Lung (tissue), 12 donors: ENCODE results near the gene TBC1D22B. TPM values are rescaled to one million over a fixed set of nuclear protein-coding genes. Genes with fewer than 3 reads are reported as not detected.
A peak's percentile ranks its signal among the peaks of the same experiment; 100 is the strongest.

ENCODE experiments used
- ATAC-seq: fragments of 200-7000 bp; cut with Tn5 transposase; one replicate; pipeline ENCODE4 v1.9.1; 2020; ENCODE audit warnings: moderate number of reproducible peaks; ENCODE audit not compliant: insufficient read depth, low FRiP score
- DNase-seq, 3 donors: peaks; one replicate each; pipeline ENCODE4 v3.0.0-alpha.2; 2013 to 2017
- H3K27ac ChIP-seq, 2 donors: one replicate each; pipeline ENCODE4 v1.5.1; 2013; ENCODE audit warnings: mild to moderate bottlenecking in 2 of 2, moderate library complexity in 2 of 2, control low read depth in 1 of 2, inconsistent platforms in 1 of 2, low read depth in 1 of 2, low read length in 1 of 2
- H3K27me3 ChIP-seq, 3 donors: one replicate each; pipeline ENCODE4 v1.5.1; 2013; ENCODE audit warnings: low read length in 2 of 3; ENCODE audit not compliant: control insufficient read depth in 3 of 3, insufficient read depth in 3 of 3
- H3K36me3 ChIP-seq, 4 donors: one replicate each; pipeline ENCODE4 v1.5.1; 2013; ENCODE audit warnings: low read length in 4 of 4, mild to moderate bottlenecking in 1 of 4, moderate library complexity in 1 of 4; ENCODE audit not compliant: control insufficient read depth in 4 of 4, insufficient read depth in 4 of 4
- H3K4me1 ChIP-seq, 5 donors: one replicate each; pipeline ENCODE4 v1.5.1; 2013; ENCODE audit warnings: low read length in 5 of 5, mild to moderate bottlenecking in 2 of 5, moderate library complexity in 1 of 5; ENCODE audit not compliant: control insufficient read depth in 5 of 5, insufficient read depth in 5 of 5
- H3K4me3 ChIP-seq: one replicate; pipeline ENCODE4 v1.5.1; 2013; ENCODE audit warnings: mild to moderate bottlenecking, control low read depth, moderate library complexity
- H3K9ac ChIP-seq, 2 donors: one replicate each; pipeline ENCODE4 v1.5.1; 2013; ENCODE audit warnings: low read length in 2 of 2, control low read depth in 1 of 2; ENCODE audit not compliant: insufficient read depth in 1 of 2
- H3K9me3 ChIP-seq, 4 donors: one replicate each; pipeline ENCODE4 v1.5.1; 2013; ENCODE audit warnings: low read length in 3 of 4, mild to moderate bottlenecking in 1 of 4, moderate library complexity in 1 of 4; ENCODE audit not compliant: control insufficient read depth in 4 of 4, insufficient read depth in 3 of 4
- CTCF ChIP-seq: IDR thresholded peaks from 2 replicates; pipeline ENCODE4 v1.5.1; 2012; ENCODE audit warnings: mild to moderate bottlenecking; ENCODE audit errors: control extremely low read depth, extremely low read depth
- WGBS, 2 donors: extraction: QIAGEN DNeasy Blood & Tissue Kit; methylation state at CpG; one replicate each; pipeline ENCODE4 v1.1.7; 2013; 5-methylcytosine and 5-hydroxymethylcytosine counted together
- polyA plus RNA-seq, 2 donors: library from polyadenylated mRNA; stranded (reverse); fragments of 200-250 nt; gene quantifications; one replicate each; pipeline ENCODE4 v1.2.1, GENCODE V29; 2013
- total RNA-seq, 2 donors: library from RNA; depleted of rRNA in 1 of 2; stranded (reverse); fragments of >200 nt in 1 of 2; gene quantifications; one replicate each; pipeline ENCODE4 v1.2.1, GENCODE V29; 2014 to 2021
- donor health status: control.
- donor health status: control.
- donor health status: Bipolar disorder and iron deficiency.
- donor health status: healthy.
- donor health status: DM: yes; HTN: yes; CAD: no.

TBC1D22B gene
- total and polyA plus RNA-seq, 4 donors = 6.8 to 9.7 (median 8.8) TPM

GRCh38 chr6:37365791-37366190 is 108.2 kb downstream of the TBC1D22B start:
- no peak for TF ChIP-seq CTCF
- H3K4me3 ChIP-seq = no peak overlapping the region
- ATAC-seq (no peak), DNase-seq (peak in 1 of 3 donors; percentile 41)
- peaks cover 0 to 15% (median 3%) of the 10 kb centered on the region in 5 donors for H3K4me1 ChIP-seq
- no peak overlapping the region for H3K27ac ChIP-seq
- peaks cover 6 to 24% (median 15%) of the 10 kb centered on the region in 4 donors for H3K36me3 ChIP-seq
- WGBS, 2 donors = 52 to 54% methylated on average over 2 of the region's 2 CpGs
- no peaks in the 10 kb centered on the region for H3K9me3 ChIP-seq
- H3K27me3 ChIP-seq = no peaks in the 10 kb centered on the region
- no peak overlapping the region for H3K9ac ChIP-seq

- WGBS, 2 donors = 78 to 98% methylated on average over 3 of the region's 3 CpGs
- ATAC-seq = no peak
- Histone ChIP-seq H3K9me3 (no peaks in the 10 kb centered on the region), H3K9ac (no peak overlapping the region), H3K27ac (no peak overlapping the region), H3K27me3 (no peaks in the 10 kb centered on the region), H3K36me3 (peaks cover 6 to 17% (median 16%) of the 10 kb centered on the region in 4 donors), H3K4me3 (no peak overlapping the region), H3K4me1 (peaks cover 0 to 15% (median 4%) of the 10 kb centered on the region in 5 donors)
- DNase-seq = no peak
- no peak for TF ChIP-seq CTCF
Observed at GRCh38 chr6:37366910-37367309, 109.3 kb downstream of the TBC1D22B start.

- no peak for DNase-seq
- no peak overlapping the region for H3K9ac ChIP-seq
- ATAC-seq = no peak
- H3K9me3 ChIP-seq = no peaks in the 10 kb centered on the region
- no peaks in the 10 kb centered on the region for H3K27me3 ChIP-seq
- 56% methylated on average over 1 of the region's 1 CpG for WGBS, 2 donors
- H3K36me3 ChIP-seq = peaks cover 6 to 14% (median 12%) of the 10 kb centered on the region in 4 donors
- peak overlapping the region in 1 of 2 donors; percentile 76 for H3K27ac ChIP-seq
- TF ChIP-seq CTCF = no peak
- peaks cover 3 to 15% (median 4%) of the 10 kb centered on the region in 5 donors for H3K4me1 ChIP-seq
- H3K4me3 ChIP-seq = no peak overlapping the region
Observed at GRCh38 chr6:37368961-37369320, 111.4 kb downstream of the TBC1D22B start.
